SHP77 (cell line): ENCODE measurements around the gene SLC2A11.
"Not testable (repeated sequence)": the region's sequence is repeated elsewhere in the genome, so short reads cannot be mapped to it uniquely, and the experiment has no call there.

Source experiments
- DNase-seq, 2 experiments: peaks; one replicate each; lab custom pipeline; 2025; lab: John Stamatoyannopoulos, UW

Gene SLC2A11

GRCh38 chr22:23891726-23892125, 34.1 kb downstream of the SLC2A11 start:
- no peak for DNase-seq

DNA sequence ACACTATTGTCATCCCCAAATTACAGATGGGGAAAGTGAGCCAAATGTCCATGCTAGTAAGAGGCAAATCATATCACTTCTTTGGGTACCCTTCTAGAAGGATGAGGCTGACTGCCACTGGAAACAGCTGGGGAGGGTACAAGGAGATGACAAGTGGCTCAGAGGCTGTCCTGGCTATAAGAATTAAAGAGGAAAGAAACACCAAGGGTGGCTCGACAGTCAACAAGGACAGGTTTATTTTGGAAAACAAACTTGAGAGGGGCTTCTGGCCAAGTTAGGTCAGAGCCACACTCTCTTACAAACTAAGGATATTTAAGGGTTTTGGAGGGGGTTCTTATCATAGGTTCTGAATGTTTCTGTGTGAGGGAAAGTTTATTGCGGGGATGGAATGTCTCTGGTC, 34.5 kb downstream of the SLC2A11 start:
- DNase-seq, result no peak

- no peak for DNase-seq
Measured at GRCh38 chr22:23892706-23893105, 35.0 kb downstream of the SLC2A11 start.

DNA sequence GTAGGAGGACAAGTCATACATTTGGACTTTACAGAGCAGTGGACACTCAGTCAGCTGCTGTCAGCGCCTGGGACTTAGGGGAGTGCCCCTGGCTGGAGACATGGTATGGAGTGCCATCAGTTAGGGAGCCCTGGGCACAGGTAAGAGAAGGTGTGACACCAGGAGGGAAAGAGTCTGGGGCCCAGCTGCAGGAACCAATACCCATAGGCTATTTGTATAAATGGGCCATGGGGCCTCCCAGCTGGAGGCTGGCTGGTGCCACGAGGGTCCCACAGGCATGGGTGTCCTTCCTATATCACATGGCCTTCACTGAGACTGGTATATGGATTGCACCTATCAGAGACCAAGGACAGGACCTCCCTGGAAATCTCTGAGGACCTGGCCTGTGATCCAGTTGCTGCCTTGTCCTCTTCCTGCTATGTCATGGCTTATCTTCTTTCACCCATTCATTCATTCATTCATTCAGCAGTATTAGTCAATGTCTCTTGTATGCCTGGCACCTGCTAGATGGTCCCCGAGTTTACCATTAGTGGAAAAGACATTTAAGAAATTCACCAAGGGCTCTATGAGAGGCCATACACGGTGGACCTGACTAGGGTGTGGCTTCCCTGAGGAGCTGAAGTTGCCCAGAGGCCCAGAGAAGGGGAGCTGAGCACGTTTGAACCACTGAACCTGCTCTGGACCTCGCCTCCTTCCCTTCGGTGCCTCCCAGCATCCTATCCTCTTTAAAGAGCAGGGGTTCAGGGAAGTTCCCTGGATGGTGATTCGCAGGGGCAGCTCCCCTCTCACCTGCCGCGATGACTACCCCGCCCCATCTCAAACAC, 35.7 kb downstream of the SLC2A11 start:
- DNase-seq, result no peak

DNA sequence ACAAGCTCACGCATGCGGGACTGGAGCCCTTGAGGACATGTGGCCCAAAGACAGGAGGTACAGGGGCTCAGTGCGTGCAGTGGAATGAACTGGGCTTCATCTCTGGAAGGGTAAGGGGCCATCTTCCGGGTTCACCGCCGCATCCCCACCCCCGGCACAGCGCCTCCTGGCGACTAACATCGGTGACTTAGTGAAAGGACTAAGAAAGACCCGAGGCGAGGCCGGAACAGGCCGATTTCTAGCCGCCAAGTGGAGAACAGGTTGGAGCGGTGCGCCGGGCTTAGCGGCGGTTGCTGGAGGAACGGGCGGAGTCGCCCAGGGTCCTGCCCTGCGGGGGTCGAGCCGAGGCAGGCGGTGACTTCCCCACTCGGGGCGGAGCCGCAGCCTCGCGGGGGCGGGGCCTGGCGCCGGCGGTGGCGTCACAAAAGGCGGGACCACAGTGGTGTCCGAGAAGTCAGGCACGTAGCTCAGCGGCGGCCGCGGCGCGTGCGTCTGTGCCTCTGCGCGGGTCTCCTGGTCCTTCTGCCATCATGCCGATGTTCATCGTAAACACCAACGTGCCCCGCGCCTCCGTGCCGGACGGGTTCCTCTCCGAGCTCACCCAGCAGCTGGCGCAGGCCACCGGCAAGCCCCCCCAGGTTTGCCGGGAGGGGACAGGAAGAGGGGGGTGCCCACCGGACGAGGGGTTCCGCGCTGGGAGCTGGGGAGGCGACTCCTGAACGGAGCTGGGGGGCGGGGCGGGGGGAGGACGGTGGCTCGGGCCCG, 36.5 kb downstream of the SLC2A11 start, which contains the start of gene MIF:
Gene MIF (plus strand): TSS at position 439 of the 765 bp plus-strand sequence. CDS start 92 bp downstream, at position 531.
- DNase-seq, result peak; percentile 89 to 90

GRCh38 chr22:23894710-23895598, 37.3 kb downstream of the SLC2A11 start:
- DNase-seq, result peak; percentile 68 to 88

DNA sequence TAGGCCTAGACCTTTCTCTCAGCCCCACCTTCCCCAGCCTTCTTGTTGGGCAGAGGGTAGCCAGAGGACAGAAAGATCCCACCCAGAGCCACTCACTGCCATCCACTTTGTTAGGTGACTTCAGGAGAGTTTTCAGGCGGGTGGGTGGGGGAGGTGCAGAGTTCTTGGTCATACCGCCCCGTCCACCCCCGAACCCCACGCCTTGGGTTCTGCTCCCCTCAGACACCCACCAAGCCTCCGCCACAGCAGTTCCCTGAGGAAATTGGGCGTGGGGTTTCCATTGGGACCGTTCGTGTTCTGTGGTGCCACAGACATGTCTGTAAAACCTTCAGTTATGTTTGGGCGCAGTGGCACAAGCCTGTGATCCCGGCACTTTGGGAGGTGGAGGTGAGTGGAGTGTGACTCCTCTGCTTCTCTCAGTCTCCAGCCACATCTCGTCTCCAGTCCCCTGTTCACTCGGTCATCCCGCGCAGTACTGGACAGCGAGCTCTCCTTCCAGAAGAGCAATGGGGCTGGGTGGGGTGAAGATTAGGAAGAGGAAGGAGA, 38.0 kb downstream of the SLC2A11 start:
- DNase-seq, result no peak

DNA sequence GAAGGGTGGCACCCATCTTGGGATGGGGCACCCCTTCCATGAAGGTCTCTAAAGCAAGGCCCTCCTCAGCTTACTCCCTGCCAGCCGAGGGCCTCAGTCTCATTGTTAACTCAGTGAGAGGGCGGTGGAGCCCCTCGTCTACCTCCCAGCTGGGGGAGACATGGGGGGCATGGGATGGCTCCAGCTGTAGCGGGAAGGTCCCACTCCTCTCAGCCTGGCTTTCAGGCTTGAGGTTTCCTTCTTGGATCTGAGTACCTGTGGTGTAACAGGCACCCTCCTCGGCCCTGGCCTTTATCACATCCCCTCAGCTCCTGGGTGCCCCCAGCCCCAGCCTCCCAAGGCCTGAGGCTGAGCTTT, 38.5 kb downstream of the SLC2A11 start:
- no peak for DNase-seq

- DNase-seq, result no peak
Measured at GRCh38 chr22:23896523-23897186, 39.0 kb downstream of the SLC2A11 start.

DNA sequence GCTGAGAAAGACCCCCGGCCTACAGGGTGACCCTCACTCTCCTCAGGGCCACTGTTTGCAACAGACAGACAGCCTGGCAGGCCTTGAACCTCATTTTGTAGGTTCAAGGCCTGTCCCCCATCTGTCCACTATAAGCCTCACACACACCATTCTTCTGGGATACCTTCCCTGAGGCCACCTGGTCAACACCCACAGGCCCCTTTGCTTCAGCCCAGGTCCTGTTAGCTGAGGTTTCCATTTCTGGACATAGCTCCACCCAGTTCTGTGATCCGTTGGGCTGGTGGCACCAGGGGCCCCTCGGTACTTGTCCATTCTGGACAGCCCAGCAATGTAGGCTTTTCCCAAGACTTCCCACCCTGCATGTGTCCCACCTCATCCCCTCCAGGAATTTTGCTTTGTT, 39.6 kb downstream of the SLC2A11 start:
- no peak for DNase-seq

DNA sequence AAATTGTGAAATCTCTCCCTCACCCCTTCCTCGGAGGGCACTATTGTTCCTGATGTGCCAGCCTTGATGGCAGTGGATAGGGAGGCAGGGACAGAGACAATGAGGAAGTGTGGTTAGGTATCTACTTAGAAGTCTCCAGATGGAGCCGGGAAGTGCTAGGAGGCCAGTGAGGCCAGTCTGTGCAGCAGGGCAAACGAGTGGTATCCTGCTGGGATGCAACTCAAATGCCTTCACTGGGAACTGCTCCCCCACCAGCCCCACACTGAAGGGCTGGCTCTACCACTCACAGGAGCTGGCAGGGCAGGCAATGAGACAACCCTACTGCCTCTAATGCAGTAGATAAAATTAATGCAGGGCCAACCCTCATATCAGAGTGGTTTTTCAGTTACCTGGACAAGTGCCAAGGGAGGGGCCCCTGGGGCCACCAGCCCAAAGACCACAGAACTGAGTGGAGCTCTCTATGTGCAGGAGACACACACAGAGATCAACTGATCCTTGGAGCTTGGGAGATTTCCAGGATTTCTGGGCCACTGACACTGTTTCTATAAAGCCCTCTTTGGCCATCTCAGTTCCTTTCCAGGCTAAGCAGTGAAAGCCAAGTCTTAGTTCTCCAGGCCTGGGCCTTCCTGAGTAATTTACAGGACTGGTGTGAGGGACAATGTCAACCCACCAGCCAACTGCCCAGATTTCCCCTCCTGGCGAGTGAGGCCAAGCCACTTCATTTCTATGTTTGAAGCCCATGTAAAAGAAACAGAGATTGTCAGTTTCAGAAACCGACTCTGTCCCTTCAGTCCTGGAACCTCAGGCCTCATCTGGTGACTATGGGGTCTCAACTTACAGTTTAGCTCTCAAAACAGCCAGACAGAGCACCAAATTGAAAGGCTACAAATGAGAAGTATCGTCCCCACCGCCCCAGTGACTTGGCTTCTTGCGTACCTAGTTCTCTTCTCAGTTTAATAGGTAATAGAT, 40.6 kb downstream of the SLC2A11 start:
- no peak for DNase-seq

- DNase-seq, result no peak
Measured at GRCh38 chr22:23899042-23899745, 41.5 kb downstream of the SLC2A11 start.

DNA sequence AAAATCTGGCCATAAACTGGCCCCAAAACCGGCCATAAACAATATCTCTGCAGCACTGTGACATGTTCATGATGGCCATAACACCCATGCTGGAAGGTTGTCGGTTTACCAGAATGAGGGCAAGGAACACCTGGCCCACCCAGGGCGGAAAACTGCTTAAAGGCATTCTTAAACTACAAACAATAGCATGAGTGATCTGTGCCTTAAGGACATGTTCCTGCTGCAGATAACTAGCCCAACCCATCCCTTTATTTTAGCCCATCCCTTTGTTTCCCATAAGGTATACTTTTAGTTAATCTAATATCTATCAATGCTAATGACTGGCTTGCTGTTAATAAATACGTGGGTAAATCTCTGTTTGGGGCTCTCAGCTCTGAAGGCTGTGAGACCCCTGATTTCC, 42.6 kb downstream of the SLC2A11 start:
- not testable (repeated sequence) for DNase-seq

DNA sequence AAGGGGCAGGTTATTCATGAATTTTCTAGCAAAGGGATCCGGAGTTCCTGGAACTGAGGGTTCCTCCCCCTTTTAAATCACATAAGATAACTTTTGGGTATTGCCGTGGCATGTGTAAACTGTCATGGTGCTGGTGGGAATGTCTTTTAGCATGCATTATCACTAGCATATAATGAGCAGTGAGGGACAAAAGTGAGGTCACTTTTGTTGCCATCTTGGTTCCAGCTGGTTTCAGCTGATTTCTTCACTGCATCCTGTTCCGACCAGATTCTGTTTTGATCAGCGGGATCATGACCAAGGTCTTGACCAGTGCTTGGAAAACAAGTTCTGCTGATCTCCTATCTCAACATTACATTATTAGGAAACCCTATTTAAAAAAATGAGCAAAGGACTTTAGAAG, 43.9 kb downstream of the SLC2A11 start:
- no peak for DNase-seq

- DNase-seq, result peak in 1 of 2 experiments; percentile 37
Measured at GRCh38 chr22:23903328-23903971, 45.8 kb downstream of the SLC2A11 start.

- no peak for DNase-seq
Measured at GRCh38 chr22:23904573-23905254, 47.0 kb downstream of the SLC2A11 start.

DNA sequence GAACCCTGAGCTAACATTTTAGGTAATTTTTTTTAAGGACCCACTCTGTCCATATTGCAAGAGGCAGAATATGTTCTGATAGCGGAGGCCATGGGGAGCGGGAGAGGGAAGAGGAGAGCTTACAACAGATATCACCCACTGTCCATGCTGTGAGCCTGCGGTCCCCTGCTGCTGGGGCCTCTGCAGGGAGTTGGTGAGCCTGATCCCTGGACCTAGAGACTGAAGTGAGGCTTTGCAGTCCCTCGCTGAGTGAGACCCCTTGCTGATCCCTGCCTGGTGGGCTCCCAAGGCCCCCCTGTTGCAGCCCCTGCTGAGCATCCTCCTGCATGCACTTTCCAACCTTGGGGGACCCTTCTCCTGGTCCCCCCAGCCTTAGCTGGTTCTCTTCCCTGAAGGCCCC, 49.0 kb downstream of the SLC2A11 start:
- no peak for DNase-seq

DNA sequence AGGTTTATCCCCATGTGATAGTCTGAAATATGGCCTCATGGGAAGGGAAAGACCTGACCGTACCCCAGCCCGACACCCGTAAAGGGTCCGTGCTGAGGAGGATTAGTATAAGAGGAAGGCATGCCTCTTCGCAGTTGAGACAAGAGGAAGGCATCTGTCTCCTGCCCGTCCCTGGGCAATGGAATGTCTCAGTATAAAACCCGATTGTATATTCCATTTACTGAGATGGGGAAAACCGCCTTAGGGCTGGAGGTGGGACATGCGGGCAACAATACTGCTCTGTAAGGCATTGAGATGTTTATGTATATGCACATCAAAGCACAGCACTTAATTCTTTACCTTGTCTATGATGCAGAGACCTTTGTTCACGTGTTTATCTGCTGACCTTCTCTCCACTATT, 49.7 kb downstream of the SLC2A11 start:
- DNase-seq, result not testable (repeated sequence)
